ENCODE results near the gene CDK17.

CDK17 gene

DNA sequence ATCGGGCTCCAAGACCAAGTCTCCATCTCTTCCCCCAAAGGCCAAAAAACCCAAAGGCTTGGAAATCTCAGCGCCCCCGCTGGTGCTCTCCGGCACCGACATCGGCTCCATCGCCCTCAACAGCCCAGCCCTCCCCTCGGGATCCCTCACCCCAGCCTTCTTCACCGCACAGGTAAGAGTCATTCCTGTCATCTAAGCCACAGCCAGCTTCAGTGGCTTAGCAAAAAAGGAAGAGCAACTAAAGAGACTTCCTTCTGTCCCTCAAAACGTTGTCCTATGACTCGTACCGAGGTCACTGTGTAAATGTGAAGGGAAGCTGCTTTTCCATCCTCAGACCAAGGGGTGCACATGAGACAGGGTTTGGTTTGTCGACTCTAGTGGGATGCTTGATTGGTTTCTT, 152.7 kb downstream of the CDK17 start:
- TF ChIP-seq, protein P1, sequence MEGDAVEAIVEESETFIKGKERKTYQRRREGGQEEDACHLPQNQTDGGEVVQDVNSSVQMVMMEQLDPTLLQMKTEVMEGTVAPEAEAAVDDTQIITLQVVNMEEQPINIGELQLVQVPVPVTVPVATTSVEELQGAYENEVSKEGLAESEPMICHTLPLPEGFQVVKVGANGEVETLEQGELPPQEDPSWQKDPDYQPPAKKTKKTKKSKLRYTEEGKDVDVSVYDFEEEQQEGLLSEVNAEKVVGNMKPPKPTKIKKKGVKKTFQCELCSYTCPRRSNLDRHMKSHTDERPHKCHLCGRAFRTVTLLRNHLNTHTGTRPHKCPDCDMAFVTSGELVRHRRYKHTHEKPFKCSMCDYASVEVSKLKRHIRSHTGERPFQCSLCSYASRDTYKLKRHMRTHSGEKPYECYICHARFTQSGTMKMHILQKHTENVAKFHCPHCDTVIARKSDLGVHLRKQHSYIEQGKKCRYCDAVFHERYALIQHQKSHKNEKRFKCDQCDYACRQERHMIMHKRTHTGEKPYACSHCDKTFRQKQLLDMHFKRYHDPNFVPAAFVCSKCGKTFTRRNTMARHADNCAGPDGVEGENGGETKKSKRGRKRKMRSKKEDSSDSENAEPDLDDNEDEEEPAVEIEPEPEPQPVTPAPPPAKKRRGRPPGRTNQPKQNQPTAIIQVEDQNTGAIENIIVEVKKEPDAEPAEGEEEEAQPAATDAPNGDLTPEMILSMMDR (conservative IDR thresholded peaks at IDR 0.05; ENCODE audit: low read length): no peak
- no peak for TF ChIP-seq EZH2phosphoT487 (IDR thresholded peaks at IDR 0.05; ENCODE audit: borderline replicate concordance)
- Histone ChIP-seq H2AFZ (ENCODE audit: low read length) (no peak overlapping the region), H3K4me3 (ENCODE audit: low read length, poor library complexity, severe bottlenecking) (no peak overlapping the region), H3K4me1 (ENCODE audit: insufficient read depth, low read length, poor library complexity, severe bottlenecking) (no peaks in the 10 kb centered on the region), H3K9me3 (ENCODE audit: insufficient read depth, low read depth, low read length) (no peaks in the 10 kb centered on the region), H3K4me2 (ENCODE audit: low read depth, low read length, poor library complexity, severe bottlenecking) (no peak overlapping the region), H3K27me3 (ENCODE audit: insufficient read depth, low read length, poor library complexity, severe bottlenecking) (no peaks in the 10 kb centered on the region), H3K9me2 (replicated peaks; ENCODE audit: low read depth, low read length) (no peaks in the 10 kb centered on the region), H4K20me1 (ENCODE audit: insufficient read depth, low read length, poor library complexity, severe bottlenecking) (no peaks in the 10 kb centered on the region), H3K36me3 (ENCODE audit: insufficient read depth, low read length) (peaks cover 65% of the 10 kb centered on the region; the same call in 1 of the 2 replicates), H3K79me2 (ENCODE audit: insufficient read depth, low read length) (peaks cover 3% of the 10 kb centered on the region; the same call in 1 of the 2 replicates), H3F3A (ENCODE audit: low read depth) (no peaks in the 10 kb centered on the region), H3K9ac (ENCODE audit: low read depth, low read length, poor library complexity, severe bottlenecking) (no peak overlapping the region)

DNA sequence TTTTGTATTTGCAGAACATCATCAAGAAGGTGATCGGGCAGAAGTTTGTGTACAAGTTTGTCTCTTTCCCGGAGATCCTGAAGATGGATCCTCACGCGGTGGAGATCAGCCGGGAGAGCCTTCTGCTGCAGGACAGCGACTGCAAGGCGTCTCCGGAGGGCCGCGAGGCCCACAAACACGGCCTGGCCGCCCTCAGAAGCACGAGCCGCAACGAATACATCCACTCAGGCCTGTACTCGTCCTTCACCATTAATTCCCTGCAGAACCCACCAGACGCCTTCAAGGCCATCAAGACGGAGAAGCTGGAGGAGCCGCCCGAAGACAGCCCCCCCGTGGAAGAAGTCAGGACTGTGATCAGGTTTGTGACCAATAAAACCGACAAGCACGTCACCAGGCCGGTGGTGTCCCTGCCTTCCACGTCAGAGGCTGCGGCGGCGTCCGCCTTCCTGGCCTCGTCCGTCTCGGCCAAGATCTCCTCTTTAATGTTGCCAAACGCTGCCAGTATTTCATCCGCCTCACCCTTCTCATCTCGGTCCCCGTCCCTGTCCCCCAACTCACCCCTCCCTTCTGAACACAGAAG, 153.2 kb downstream of the CDK17 start:
- no peak overlapping the region for H3K9ac ChIP-seq (ENCODE audit: low read depth, low read length, poor library complexity, severe bottlenecking)
- H3K9me2 ChIP-seq (replicated peaks; ENCODE audit: low read depth, low read length): no peaks in the 10 kb centered on the region
- H3K4me2 ChIP-seq (ENCODE audit: low read depth, low read length, poor library complexity, severe bottlenecking): no peak overlapping the region
- H3K4me1 ChIP-seq (ENCODE audit: insufficient read depth, low read length, poor library complexity, severe bottlenecking): no peaks in the 10 kb centered on the region
- H3K36me3 ChIP-seq (ENCODE audit: insufficient read depth, low read length): peaks cover 63% of the 10 kb centered on the region; the same call in 1 of the 2 replicates
- H3K79me2 ChIP-seq (ENCODE audit: insufficient read depth, low read length): peaks cover 7% of the 10 kb centered on the region; the same call in 1 of the 2 replicates
- H2AFZ ChIP-seq (ENCODE audit: low read length): no peak overlapping the region
- H3K4me3 ChIP-seq (ENCODE audit: low read length, poor library complexity, severe bottlenecking): no peak overlapping the region
- peaks cover under 1% of the 10 kb centered on the region for H4K20me1 ChIP-seq (ENCODE audit: insufficient read depth, low read length, poor library complexity, severe bottlenecking)
- H3K27me3 ChIP-seq (ENCODE audit: insufficient read depth, low read length, poor library complexity, severe bottlenecking): no peaks in the 10 kb centered on the region
- no peaks in the 10 kb centered on the region for H3F3A ChIP-seq (ENCODE audit: low read depth)
- H3K9me3 ChIP-seq (ENCODE audit: insufficient read depth, low read depth, low read length): no peaks in the 10 kb centered on the region
- TF ChIP-seq, protein P1 (conservative IDR thresholded peaks at IDR 0.05; ENCODE audit: low read length): no peak
- no peak for TF ChIP-seq EZH2phosphoT487 (IDR thresholded peaks at IDR 0.05; ENCODE audit: borderline replicate concordance)

DNA sequence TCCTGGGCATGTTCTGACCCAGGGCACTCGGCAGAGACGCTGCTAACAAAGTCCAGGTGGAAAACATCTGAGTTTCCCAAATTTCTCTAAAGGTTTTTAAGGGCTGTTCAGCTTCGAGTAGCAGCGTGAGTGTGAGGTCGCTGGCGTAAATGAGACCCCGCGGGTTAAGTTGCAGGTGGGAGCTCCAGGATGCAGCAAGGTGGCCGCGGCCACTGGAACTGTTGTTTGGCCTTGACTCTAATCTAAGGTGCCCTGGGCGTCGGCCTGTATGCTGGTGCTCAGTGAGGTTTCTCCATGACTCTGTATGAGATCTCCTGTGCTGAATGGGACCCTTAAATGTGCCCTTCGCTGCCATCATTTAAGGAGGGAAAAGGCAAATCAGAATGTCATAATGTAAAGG, 155.4 kb downstream of the CDK17 start:
- Histone ChIP-seq H3K36me3 (ENCODE audit: insufficient read depth, low read length) (peaks cover 61% of the 10 kb centered on the region; the same call in 1 of the 2 replicates), H3K27me3 (ENCODE audit: insufficient read depth, low read length, poor library complexity, severe bottlenecking) (no peaks in the 10 kb centered on the region), H3K79me2 (ENCODE audit: insufficient read depth, low read length) (peaks cover 18% of the 10 kb centered on the region; the same call in 1 of the 2 replicates), H4K20me1 (ENCODE audit: insufficient read depth, low read length, poor library complexity, severe bottlenecking) (peaks cover 9% of the 10 kb centered on the region), H2AFZ (ENCODE audit: low read length) (no peak overlapping the region), H3K9ac (ENCODE audit: low read depth, low read length, poor library complexity, severe bottlenecking) (no peak overlapping the region), H3K9me2 (replicated peaks; ENCODE audit: low read depth, low read length) (no peaks in the 10 kb centered on the region), H3K4me3 (ENCODE audit: low read length, poor library complexity, severe bottlenecking) (no peak overlapping the region), H3F3A (ENCODE audit: low read depth) (no peaks in the 10 kb centered on the region), H3K9me3 (ENCODE audit: insufficient read depth, low read depth, low read length) (no peaks in the 10 kb centered on the region), H3K4me2 (ENCODE audit: low read depth, low read length, poor library complexity, severe bottlenecking) (no peak overlapping the region), H3K4me1 (ENCODE audit: insufficient read depth, low read length, poor library complexity, severe bottlenecking) (no peaks in the 10 kb centered on the region)
- TF ChIP-seq, protein P1 (conservative IDR thresholded peaks at IDR 0.05; ENCODE audit: low read length): no peak
- TF ChIP-seq EZH2phosphoT487 (IDR thresholded peaks at IDR 0.05; ENCODE audit: borderline replicate concordance): no peak
